HFFc6 (cell line): ENCODE measurements around the gene GPC6. TPM values are rescaled to one million over a fixed set of nuclear protein-coding genes. Genes with fewer than 3 reads are reported as not detected.

Experiments
- DNase-seq: peaks from one replicate; pipeline ENCODE4 v3.0.0-alpha.2; 2018
- H3K27ac Mint-ChIP-seq: 2 replicates; pipeline ENCODE4 v1.8.0; 2020; ENCODE audit warnings: mild to moderate bottlenecking, mixed read lengths
- H3K27me3 Mint-ChIP-seq: 2 replicates; pipeline ENCODE4 v1.8.0; 2021; ENCODE audit warnings: mild to moderate bottlenecking, moderate library complexity, mixed read lengths; ENCODE audit not compliant: insufficient read depth
- H3K36me3 Mint-ChIP-seq: 2 replicates; pipeline ENCODE4 v1.8.0; 2021; ENCODE audit warnings: low read depth, mixed read lengths
- H3K4me1 Mint-ChIP-seq: 2 replicates; pipeline ENCODE4 v1.8.0; 2020; ENCODE audit warnings: low read depth, mixed read lengths
- H3K4me3 Mint-ChIP-seq: 2 replicates; pipeline ENCODE4 v1.8.0; 2020; ENCODE audit warnings: mild to moderate bottlenecking, moderate library complexity, mixed read lengths
- H3K9me3 Mint-ChIP-seq: 2 replicates; pipeline ENCODE4 v1.8.0; 2020; ENCODE audit warnings: mild to moderate bottlenecking, mixed read lengths
- CTCF ChIP-seq: fragments of 200-600 bp; sonication (generic); IDR thresholded peaks from 2 replicates; pipeline ENCODE4 v1.5.0; 2021; ENCODE audit warnings: antibody characterized with exemption, mild to moderate bottlenecking
- total RNA-seq, 6 experiments: library from RNA; stranded (reverse); fragmentation: NEBNext Ultra II Directional; extraction: Animal tissue kit (Norgen Biotek cat#: 25700); gene quantifications; 2 replicates in 1 of 6; 3 replicates in 5 of 6; pipeline ENCODE4 v1.2.3, GENCODE V29; 2021

Gene GPC6
- total RNA-seq, 6 experiments from 2014 or later = 3.0 to 5.3 (median 4.4) TPM

GRCh38 chr13:94009701-94010100 is 783.1 kb downstream of the GPC6 start:
- no peak for TF ChIP-seq CTCF
- H3K36me3 Mint-ChIP-seq = no peaks in the 10 kb centered on the region
- H3K4me1 Mint-ChIP-seq = peaks cover 11% of the 10 kb centered on the region
- no peak overlapping the region for H3K27ac Mint-ChIP-seq
- peak; percentile 10 for DNase-seq
- no peak overlapping the region for H3K4me3 Mint-ChIP-seq
- no peaks in the 10 kb centered on the region for H3K9me3 Mint-ChIP-seq
- H3K27me3 Mint-ChIP-seq = no peaks in the 10 kb centered on the region

- TF ChIP-seq CTCF = no peak
- DNase-seq = no peak
- H3K27ac Mint-ChIP-seq = no peak overlapping the region
- H3K4me3 Mint-ChIP-seq = no peak overlapping the region
- no peaks in the 10 kb centered on the region for H3K27me3 Mint-ChIP-seq
- H3K4me1 Mint-ChIP-seq = peaks cover 9% of the 10 kb centered on the region
- H3K9me3 Mint-ChIP-seq = no peaks in the 10 kb centered on the region
- no peaks in the 10 kb centered on the region; the same call in 1 of the 2 replicates for H3K36me3 Mint-ChIP-seq
Measured at GRCh38 chr13:94014461-94014860, 787.9 kb downstream of the GPC6 start.

DNA sequence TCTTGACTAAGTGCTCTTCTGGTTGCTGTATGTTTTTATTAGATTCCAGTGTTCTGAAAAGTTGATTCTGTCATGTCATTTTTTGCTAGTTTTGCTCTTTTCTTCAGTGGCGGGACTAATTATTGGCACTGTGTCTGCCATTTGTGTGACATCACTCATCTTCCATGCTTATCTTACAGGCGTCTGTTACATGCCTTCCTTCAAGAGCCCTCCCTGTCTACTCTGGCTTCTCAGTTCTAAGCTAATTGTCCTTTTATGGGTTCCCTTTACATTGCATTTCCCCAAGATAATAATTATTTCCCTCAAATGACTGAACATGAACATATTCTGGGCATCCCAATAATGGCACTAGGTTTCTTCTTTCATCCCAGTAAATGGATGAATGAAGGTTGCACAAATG is 793.8 kb downstream of the GPC6 start:
- Mint-ChIP-seq H3K9me3 (no peaks in the 10 kb centered on the region), H3K27me3 (no peaks in the 10 kb centered on the region), H3K4me1 (peaks cover 10% of the 10 kb centered on the region), H3K36me3 (no peaks in the 10 kb centered on the region; the same call in 1 of the 2 replicates), H3K4me3 (no peak overlapping the region), H3K27ac (no peak overlapping the region)
- DNase-seq = no peak
- TF ChIP-seq CTCF = no peak

GRCh38 chr13:94020833-94021232 is 794.2 kb downstream of the GPC6 start:
- peak; percentile 25 for DNase-seq
- Mint-ChIP-seq H3K4me1 (peaks cover 10% of the 10 kb centered on the region), H3K27ac (no peak overlapping the region), H3K36me3 (no peaks in the 10 kb centered on the region; the same call in 1 of the 2 replicates), H3K27me3 (no peaks in the 10 kb centered on the region), H3K9me3 (no peaks in the 10 kb centered on the region), H3K4me3 (no peak overlapping the region)
- no peak for TF ChIP-seq CTCF

DNA sequence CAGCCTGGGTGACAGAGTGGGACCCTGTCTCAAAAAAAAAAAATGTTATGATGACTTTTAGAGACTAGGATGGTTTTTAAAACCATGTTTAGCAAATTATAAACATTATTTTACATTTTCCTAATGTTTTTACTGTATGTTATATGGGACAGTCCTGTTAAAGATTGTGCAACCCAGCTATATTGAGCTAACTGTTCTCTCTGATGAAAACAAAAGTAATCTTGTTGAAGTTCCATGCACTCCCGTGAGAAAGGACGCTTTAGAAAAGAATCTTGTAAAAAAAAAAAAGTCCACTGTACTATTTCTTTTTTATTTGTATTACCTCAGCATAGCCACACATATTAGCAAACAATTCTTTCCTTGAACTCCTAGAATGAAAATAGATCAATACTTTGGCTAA is 801.6 kb downstream of the GPC6 start:
- H3K27me3 Mint-ChIP-seq = no peaks in the 10 kb centered on the region
- no peak for TF ChIP-seq CTCF
- no peaks in the 10 kb centered on the region for H3K4me1 Mint-ChIP-seq
- no peak overlapping the region for H3K4me3 Mint-ChIP-seq
- no peak overlapping the region for H3K27ac Mint-ChIP-seq
- no peak for DNase-seq
- H3K36me3 Mint-ChIP-seq = no peaks in the 10 kb centered on the region
- no peaks in the 10 kb centered on the region for H3K9me3 Mint-ChIP-seq

- no peak for TF ChIP-seq CTCF
- DNase-seq = no peak
- H3K36me3 Mint-ChIP-seq = no peaks in the 10 kb centered on the region
- no peaks in the 10 kb centered on the region for H3K27me3 Mint-ChIP-seq
- H3K9me3 Mint-ChIP-seq = no peaks in the 10 kb centered on the region
- H3K4me1 Mint-ChIP-seq = no peaks in the 10 kb centered on the region
- no peak overlapping the region for H3K27ac Mint-ChIP-seq
- H3K4me3 Mint-ChIP-seq = no peak overlapping the region
Measured at GRCh38 chr13:94028650-94029049, 802.0 kb downstream of the GPC6 start.
